Measurements from ENCODE around the gene GPR3.
"Not testable (repeated sequence)": the region's sequence is repeated elsewhere in the genome, so short reads cannot be mapped to it uniquely, and the experiment has no call there.

The GPR3 gene

GRCh38 chr1:27399251-27400025, 7.0 kb downstream of the GPR3 start:
- H3K4me3 Mint-ChIP-seq: no peak overlapping the region
- no peaks in the 10 kb centered on the region for H3K27me3 Mint-ChIP-seq
- no peaks in the 10 kb centered on the region for H3K9me3 Mint-ChIP-seq
- H3K36me3 Mint-ChIP-seq: no peaks in the 10 kb centered on the region
- peaks cover 39% of the 10 kb centered on the region for H3K4me1 Mint-ChIP-seq
- ATAC-seq: no peak
- H3K27ac Mint-ChIP-seq: peak overlapping the region; percentile 67

GRCh38 chr1:27400082-27400962, 7.9 kb downstream of the GPR3 start:
- Mint-ChIP-seq H3K27me3 (no peaks in the 10 kb centered on the region), H3K4me3 (no peak overlapping the region), H3K36me3 (no peaks in the 10 kb centered on the region), H3K4me1 (peaks cover 35% of the 10 kb centered on the region), H3K9me3 (no peaks in the 10 kb centered on the region), H3K27ac (no peak overlapping the region)
- no peak for ATAC-seq

GRCh38 chr1:27400963-27401341, 8.5 kb downstream of the GPR3 start:
- Mint-ChIP-seq H3K36me3 (no peaks in the 10 kb centered on the region), H3K27ac (no peak overlapping the region), H3K9me3 (no peaks in the 10 kb centered on the region), H3K27me3 (no peaks in the 10 kb centered on the region), H3K4me1 (peaks cover 33% of the 10 kb centered on the region), H3K4me3 (no peak overlapping the region)
- no peak for ATAC-seq

- ATAC-seq: no peak
- H3K4me3 Mint-ChIP-seq: no peak overlapping the region
- no peaks in the 10 kb centered on the region for H3K27me3 Mint-ChIP-seq
- H3K4me1 Mint-ChIP-seq: peaks cover 46% of the 10 kb centered on the region
- H3K9me3 Mint-ChIP-seq: no peaks in the 10 kb centered on the region
- peak overlapping the region; percentile 89 for H3K27ac Mint-ChIP-seq
- peaks cover 4% of the 10 kb centered on the region for H3K36me3 Mint-ChIP-seq
These were observed 9.9 kb downstream of the GPR3 start for GRCh38 chr1:27402349-27402754.

GRCh38 chr1:27403065-27403726, 10.8 kb downstream of the GPR3 start:
- Mint-ChIP-seq H3K27ac (peak overlapping the region; percentile 89), H3K4me3 (peak overlapping the region; percentile 73), H3K4me1 (peaks cover 54% of the 10 kb centered on the region), H3K27me3 (no peaks in the 10 kb centered on the region), H3K36me3 (peaks cover 12% of the 10 kb centered on the region), H3K9me3 (no peaks in the 10 kb centered on the region)
- peak; percentile 91 for ATAC-seq

GRCh38 chr1:27403931-27404330, 11.5 kb downstream of the GPR3 start:
- H3K27me3 Mint-ChIP-seq: no peaks in the 10 kb centered on the region
- H3K4me3 Mint-ChIP-seq: peak overlapping the region; percentile 73
- peaks cover 19% of the 10 kb centered on the region for H3K36me3 Mint-ChIP-seq
- H3K9me3 Mint-ChIP-seq: no peaks in the 10 kb centered on the region
- no peak for ATAC-seq
- H3K27ac Mint-ChIP-seq: peak overlapping the region; percentile 89
- peaks cover 60% of the 10 kb centered on the region for H3K4me1 Mint-ChIP-seq

- H3K27ac Mint-ChIP-seq: peak overlapping the region; percentile 89
- H3K27me3 Mint-ChIP-seq: no peaks in the 10 kb centered on the region
- peaks cover 20% of the 10 kb centered on the region for H3K36me3 Mint-ChIP-seq
- no peaks in the 10 kb centered on the region for H3K9me3 Mint-ChIP-seq
- ATAC-seq: no peak
- H3K4me3 Mint-ChIP-seq: no peak overlapping the region
- peaks cover 60% of the 10 kb centered on the region for H3K4me1 Mint-ChIP-seq
These were observed 12.7 kb downstream of the GPR3 start for GRCh38 chr1:27405074-27405473.

GRCh38 chr1:27405598-27406361, 13.4 kb downstream of the GPR3 start:
- peaks cover 22% of the 10 kb centered on the region for H3K36me3 Mint-ChIP-seq
- ATAC-seq, H3K4me3 Mint-ChIP-seq, H3K27me3 Mint-ChIP-seq, H3K9me3 Mint-ChIP-seq: not testable (repeated sequence)
- H3K4me1 Mint-ChIP-seq: peaks cover 60% of the 10 kb centered on the region
- H3K27ac Mint-ChIP-seq: peak overlapping the region; percentile 85

- no peak for ATAC-seq
- Mint-ChIP-seq H3K27ac (peak overlapping the region; percentile 85), H3K36me3 (peaks cover 27% of the 10 kb centered on the region), H3K4me1 (peaks cover 60% of the 10 kb centered on the region), H3K9me3 (no peaks in the 10 kb centered on the region), H3K27me3 (no peaks in the 10 kb centered on the region), H3K4me3 (no peak overlapping the region)
These were observed 13.9 kb downstream of the GPR3 start for GRCh38 chr1:27406362-27406680.

GRCh38 chr1:27406791-27407190, 14.4 kb downstream of the GPR3 start:
- peaks cover 30% of the 10 kb centered on the region for H3K36me3 Mint-ChIP-seq
- H3K27me3 Mint-ChIP-seq, H3K9me3 Mint-ChIP-seq, H3K4me3 Mint-ChIP-seq: not testable (repeated sequence)
- peak; percentile 41 for ATAC-seq
- peak overlapping the region; percentile 85 for H3K27ac Mint-ChIP-seq
- H3K4me1 Mint-ChIP-seq: peaks cover 56% of the 10 kb centered on the region

GRCh38 chr1:27408151-27408550, 15.7 kb downstream of the GPR3 start:
- H3K27me3 Mint-ChIP-seq: no peaks in the 10 kb centered on the region
- peak overlapping the region; percentile 62 for H3K27ac Mint-ChIP-seq
- no peaks in the 10 kb centered on the region for H3K9me3 Mint-ChIP-seq
- H3K36me3 Mint-ChIP-seq: peaks cover 38% of the 10 kb centered on the region
- H3K4me3 Mint-ChIP-seq: no peak overlapping the region
- ATAC-seq: no peak
- peaks cover 45% of the 10 kb centered on the region for H3K4me1 Mint-ChIP-seq

- Mint-ChIP-seq H3K4me1 (peaks cover 30% of the 10 kb centered on the region), H3K27me3 (no peaks in the 10 kb centered on the region), H3K4me3 (no peak overlapping the region), H3K27ac (no peak overlapping the region), H3K9me3 (no peaks in the 10 kb centered on the region), H3K36me3 (peaks cover 51% of the 10 kb centered on the region)
- no peak for ATAC-seq
These were observed 17.2 kb downstream of the GPR3 start for GRCh38 chr1:27409669-27410068.

- ATAC-seq: no peak
- Mint-ChIP-seq H3K9me3 (no peaks in the 10 kb centered on the region), H3K4me3 (no peak overlapping the region), H3K36me3 (peaks cover 59% of the 10 kb centered on the region), H3K27me3 (no peaks in the 10 kb centered on the region), H3K27ac (no peak overlapping the region), H3K4me1 (peaks cover 36% of the 10 kb centered on the region)
These were observed 18.3 kb downstream of the GPR3 start for GRCh38 chr1:27410709-27411108.

GRCh38 chr1:27412502-27412901, 20.1 kb downstream of the GPR3 start:
- ATAC-seq: no peak
- Mint-ChIP-seq H3K36me3 (peaks cover 63% of the 10 kb centered on the region), H3K27me3 (no peaks in the 10 kb centered on the region), H3K4me1 (peaks cover 36% of the 10 kb centered on the region), H3K27ac (no peak overlapping the region), H3K4me3 (no peak overlapping the region), H3K9me3 (no peaks in the 10 kb centered on the region)

GRCh38 chr1:27413004-27413403, 20.6 kb downstream of the GPR3 start:
- Mint-ChIP-seq H3K9me3 (no peaks in the 10 kb centered on the region), H3K27ac (no peak overlapping the region), H3K36me3 (peaks cover 59% of the 10 kb centered on the region), H3K4me3 (no peak overlapping the region), H3K27me3 (no peaks in the 10 kb centered on the region), H3K4me1 (peaks cover 33% of the 10 kb centered on the region)
- no peak for ATAC-seq
